ENCODE data around the gene IL2RA. TPM values are rescaled to one million over a fixed set of nuclear protein-coding genes. Genes with fewer than 3 reads are reported as not detected.

Gene IL2RA
- total and polyA plus RNA-seq, 10 of the 15 experiments (the other 5 are each of a cell fraction or from before 2014, with no cell fraction given) = 2.2 to 6.0 (median 4.9) TPM

DNA sequence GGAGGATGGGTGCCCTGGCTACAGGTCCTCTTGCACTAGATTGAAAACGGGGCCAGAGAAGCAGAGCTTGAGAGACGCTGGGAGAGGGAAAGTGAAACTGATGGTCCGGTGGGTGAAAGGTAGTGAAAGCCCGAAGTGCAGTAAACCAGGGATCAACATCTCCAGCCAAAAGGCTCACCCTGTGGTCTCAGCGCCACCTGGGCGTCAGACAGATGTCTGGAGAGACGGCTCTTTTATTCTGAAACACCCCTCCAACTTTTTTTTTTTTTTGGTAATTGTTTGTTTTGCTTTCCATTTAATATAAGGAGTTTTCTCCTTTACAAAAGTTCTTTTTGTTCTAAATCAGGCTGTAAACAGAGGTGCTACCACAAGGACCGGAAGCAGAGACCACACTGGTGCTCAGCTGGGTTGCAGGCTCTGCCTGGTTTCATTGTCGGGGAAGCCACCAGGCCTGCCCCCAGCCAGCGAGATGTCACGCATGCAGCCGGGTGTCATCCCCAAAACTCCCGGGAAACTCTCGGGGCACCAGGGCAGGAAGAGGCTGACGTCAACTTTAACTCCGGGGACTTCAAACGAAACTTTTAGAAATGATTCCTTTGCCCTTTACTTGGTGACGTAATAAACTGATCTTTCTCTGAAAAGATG, 11.2 kb downstream of the IL2RA start (continued):
- TF ChIP-seq, protein P1, sequence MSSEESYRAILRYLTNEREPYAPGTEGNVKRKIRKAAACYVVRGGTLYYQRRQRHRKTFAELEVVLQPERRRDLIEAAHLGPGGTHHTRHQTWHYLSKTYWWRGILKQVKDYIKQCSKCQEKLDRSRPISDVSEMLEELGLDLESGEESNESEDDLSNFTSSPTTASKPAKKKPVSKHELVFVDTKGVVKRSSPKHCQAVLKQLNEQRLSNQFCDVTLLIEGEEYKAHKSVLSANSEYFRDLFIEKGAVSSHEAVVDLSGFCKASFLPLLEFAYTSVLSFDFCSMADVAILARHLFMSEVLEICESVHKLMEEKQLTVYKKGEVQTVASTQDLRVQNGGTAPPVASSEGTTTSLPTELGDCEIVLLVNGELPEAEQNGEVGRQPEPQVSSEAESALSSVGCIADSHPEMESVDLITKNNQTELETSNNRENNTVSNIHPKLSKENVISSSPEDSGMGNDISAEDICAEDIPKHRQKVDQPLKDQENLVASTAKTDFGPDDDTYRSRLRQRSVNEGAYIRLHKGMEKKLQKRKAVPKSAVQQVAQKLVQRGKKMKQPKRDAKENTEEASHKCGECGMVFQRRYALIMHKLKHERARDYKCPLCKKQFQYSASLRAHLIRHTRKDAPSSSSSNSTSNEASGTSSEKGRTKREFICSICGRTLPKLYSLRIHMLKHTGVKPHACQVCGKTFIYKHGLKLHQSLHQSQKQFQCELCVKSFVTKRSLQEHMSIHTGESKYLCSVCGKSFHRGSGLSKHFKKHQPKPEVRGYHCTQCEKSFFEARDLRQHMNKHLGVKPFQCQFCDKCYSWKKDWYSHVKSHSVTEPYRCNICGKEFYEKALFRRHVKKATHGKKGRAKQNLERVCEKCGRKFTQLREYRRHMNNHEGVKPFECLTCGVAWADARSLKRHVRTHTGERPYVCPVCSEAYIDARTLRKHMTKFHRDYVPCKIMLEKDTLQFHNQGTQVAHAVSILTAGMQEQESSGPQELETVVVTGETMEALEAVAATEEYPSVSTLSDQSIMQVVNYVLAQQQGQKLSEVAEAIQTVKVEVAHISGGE (CRISPR knock-in tag; IDR thresholded peaks at IDR 0.05) = no peak
- TF ChIP-seq LARP7 (IDR thresholded peaks at IDR 0.05) (no peak), YY1 (IDR thresholded peaks at IDR 0.05; ENCODE audit: low read depth, low read length) (peak; percentile 71)

GRCh38 chr10:6049031-6049400, 13.2 kb downstream of the IL2RA start:
- no peak for ATAC-seq
- Histone ChIP-seq H3K9me3 (replicated peaks; ENCODE audit: control insufficient read depth, insufficient read depth, low read length) (no peaks in the 10 kb centered on the region), H4K20me1 (ENCODE audit: control insufficient read depth, insufficient read depth) (no peaks in the 10 kb centered on the region), H3K4me1 (ENCODE audit: control insufficient read depth, insufficient read depth, low read length) (peaks cover 67% of the 10 kb centered on the region), H3K9ac (ENCODE audit: control insufficient read depth, insufficient read depth, low read length) (no peak overlapping the region), H3K79me2 (ENCODE audit: control insufficient read depth, insufficient read depth, low read length) (no peaks in the 10 kb centered on the region), H3K4me3 (no peak overlapping the region), H3K36me3 (ENCODE audit: control insufficient read depth in 2 of 2, insufficient read depth in 2 of 2, low read length in 1 of 2) (no peaks in the 10 kb centered on the region; a peak in 1 of 4 replicates), H2AFZ (ENCODE audit: control insufficient read depth, low read depth, low read length) (no peak overlapping the region), H3K4me2 (ENCODE audit: control insufficient read depth, insufficient read depth) (peak overlapping the region; percentile 86; the same call in 1 of the 2 replicates), H3K27me3 (replicated peaks in 1 of 2; ENCODE audit: control insufficient read depth in 2 of 2, insufficient read depth in 2 of 2, low read length in 1 of 2) (no peaks in the 10 kb centered on the region), H3K27ac (ENCODE audit: control insufficient read depth, insufficient read depth) (no peak overlapping the region)
- intact Hi-C loops (cut with micrococcal nuclease; ENCODE audit: unreplicated experiment) = no loop called here
- ChIA-PET CTCF (interaction anchor here (0.7 to 10.2 kb wide), 10 partner anchors 9 to 175 kb away, joined by 3 to 101 read pairs (median 5); no protein-coding TSS in a partner anchor), RAD21 (ENCODE audit: unreplicated experiment) (interaction anchor here (0.8 to 4.1 kb wide), 6 partner anchors 9 to 73 kb away, joined by 3 to 41 read pairs (median 4); partner anchors contain the start of gene IL15RA), POLR2A (interaction anchor here (0.9 to 4.1 kb wide), 4 partner anchors 9 to 239 kb away, joined by 3 to 29 read pairs (median 4); partner anchors contain the start of genes ANKRD16, FBH1 and IL15RA), SMC1A (ENCODE audit: uncharacterized antibody, unreplicated experiment) (interaction anchor here (0.7 to 8.1 kb wide), 10 partner anchors 9 to 159 kb away, joined by 3 to 66 read pairs (median 4); partner anchors contain the start of gene FBH1)
- in situ Hi-C loops (cut with MboI) = no loop called here
- 29% methylated on average over 2 of the region's 2 CpGs for WGBS (ENCODE audit: insufficient coverage, insufficient replicate concordance, low lambda C conversion rate, missing lambda C conversion rate)
- FAIRE-seq = no peak
- BruUV-seq (replicated peaks) = no TSS peak
- DNase-seq (ENCODE audit: low read depth, low spot score) = no peak
- no peak for TF ChIP-seq CREM (IDR thresholded peaks at IDR 0.05; ENCODE audit: low read depth)
- TF ChIP-seq SKIL (IDR thresholded peaks at IDR 0.05; ENCODE audit: low read depth, poor library complexity, severe bottlenecking) = no peak
- TF ChIP-seq SREBF2 (IDR thresholded peaks at IDR 0.05; ENCODE audit: low read length) = no peak
- no peak for TF ChIP-seq TAF1 (IDR thresholded peaks at IDR 0.05; ENCODE audit: borderline replicate concordance, low read depth, low read length)
- TF ChIP-seq IRF5 (IDR thresholded peaks at IDR 0.05; ENCODE audit: borderline replicate concordance) = no peak
- no peak for TF ChIP-seq FOS (IDR thresholded peaks at IDR 0.05; ENCODE audit: borderline replicate concordance, extremely low read depth, insufficient read length)
- no peak for TF ChIP-seq ELK1 (IDR thresholded peaks at IDR 0.05; ENCODE audit: low read depth, low read length)
- TF ChIP-seq POLR2AphosphoS5 (IDR thresholded peaks at IDR 0.05; ENCODE audit: low read length) = no peak
- TF ChIP-seq TCF7 (IDR thresholded peaks at IDR 0.05; ENCODE audit: borderline replicate concordance) = no peak
- no peak for TF ChIP-seq TCF12 (IDR thresholded peaks at IDR 0.05; ENCODE audit: low read depth, low read length)
- TF ChIP-seq RAD51 (IDR thresholded peaks at IDR 0.05) = no peak
